H1 (cell line): ENCODE results near the gene EPHB1. TPM values are rescaled to one million over a fixed set of nuclear protein-coding genes. Genes with fewer than 3 reads are reported as not detected.

Source experiments
- CTCF ChIA-PET: fragments of 300-600 bp; sonication (Branson Sonifier 250); formaldehyde crosslinking; loops from one replicate; lab custom pipeline; 2021; ENCODE audit not compliant: partially characterized antibody; lab: Charles Lee
- POLR2A ChIA-PET: fragments of 300-600 bp; sonication (Branson Sonifier 250); formaldehyde crosslinking; loops from one replicate; lab custom pipeline; 2021; ENCODE audit warnings: inconsistent platforms; ENCODE audit not compliant: partially characterized antibody; lab: Charles Lee
- DNase-seq, 2 experiments: peaks; one replicate each; pipeline versions ENCODE4 v3.0.0 to v3.0.0-alpha.2; 2010 to 2022; ENCODE audit warnings: low spot score in 2 of 2, low read depth in 1 of 2, mixed read lengths in 1 of 2
- FAIRE-seq: peaks from 2 replicates; lab custom pipeline; 2011; peaks lifted over from hg19 to GRCh38; lab: Jason Lieb, UNC
- H2AFZ ChIP-seq: 2 replicates; pipeline ENCODE4 v1.8.1; 2012; ENCODE audit warnings: low read length, inconsistent platforms
- H2AK5ac ChIP-seq: 2 replicates; pipeline ENCODE4 v1.6.1; 2013; ENCODE audit warnings: low read depth, low read length
- H2BK120ac ChIP-seq: replicated peaks from 2 replicates; pipeline ENCODE3; 2013; ENCODE audit warnings: low read depth, low read length, inconsistent platforms
- H2BK12ac ChIP-seq: 2 replicates; pipeline ENCODE4 v1.6.1; 2013; ENCODE audit warnings: low read depth, low read length
- H2BK15ac ChIP-seq: 2 replicates; pipeline ENCODE4 v1.6.1; 2013; ENCODE audit warnings: low read length
- H2BK20ac ChIP-seq: 2 replicates; pipeline ENCODE4 v1.6.1; 2013; ENCODE audit warnings: low read length
- H2BK5ac ChIP-seq: 2 replicates; pipeline ENCODE4 v1.6.1; 2013; ENCODE audit warnings: low read depth, low read length
- H3K14ac ChIP-seq: 2 replicates; pipeline ENCODE4 v1.6.1; 2013; ENCODE audit warnings: inconsistent platforms; ENCODE audit not compliant: insufficient read length
- H3K18ac ChIP-seq: 2 replicates; pipeline ENCODE4 v1.6.1; 2013; ENCODE audit warnings: low read length; ENCODE audit errors: extremely low read depth
- H3K23ac ChIP-seq: 2 replicates; pipeline ENCODE4 v1.6.1; 2013; ENCODE audit warnings: inconsistent platforms; ENCODE audit not compliant: insufficient read length
- H3K23me2 ChIP-seq: 2 replicates; pipeline ENCODE4 v1.6.1; 2013; ENCODE audit warnings: low read depth, low read length
- H3K27ac ChIP-seq: 2 replicates; pipeline ENCODE4 v1.6.1; 2011; ENCODE audit warnings: low read depth, low read length, inconsistent platforms
- H3K27me3 ChIP-seq, 4 experiments: replicated peaks in 1 of 4; 1 replicate in 1 of 4; 2 replicates in 3 of 4; pipeline versions ENCODE4 v1.6.1 to v1.8.1; 2011 to 2013; ENCODE audit warnings: low read length in 3 of 4, mild to moderate bottlenecking in 3 of 4, inconsistent platforms in 2 of 4, mixed read lengths in 2 of 4, moderate library complexity in 1 of 4; ENCODE audit not compliant: control insufficient read depth in 3 of 4, insufficient read depth in 3 of 4; ENCODE audit errors: extremely low read depth in 1 of 4
- H3K36me3 ChIP-seq, 4 experiments: 2 replicates each; pipeline versions ENCODE4 v1.6.1 to v1.8.1; 2011 to 2013; ENCODE audit warnings: mild to moderate bottlenecking in 4 of 4, low read length in 3 of 4, moderate library complexity in 2 of 4, control low read depth in 1 of 4, inconsistent platforms in 1 of 4; ENCODE audit not compliant: insufficient read depth in 4 of 4, control insufficient read depth in 2 of 4
- H3K4ac ChIP-seq: replicated peaks from 2 replicates; pipeline ENCODE3; 2013; ENCODE audit warnings: low read length, low read depth, mixed read lengths, inconsistent platforms; ENCODE audit not compliant: insufficient read length
- H3K4me1 ChIP-seq, 4 experiments: replicated peaks in 1 of 4; 1 replicate in 1 of 4; 2 replicates in 3 of 4; pipeline versions ENCODE4 v1.6.1 to v1.8.1; 2011 to 2013; ENCODE audit warnings: low read length in 3 of 4, inconsistent platforms in 2 of 4, mixed read lengths in 1 of 4; ENCODE audit not compliant: insufficient read depth in 4 of 4, control insufficient read depth in 3 of 4
- H3K4me2 ChIP-seq, 2 experiments: 2 replicates each; pipeline versions ENCODE4 v1.6.1 to v1.8.1; 2011 to 2013; ENCODE audit warnings: low read depth in 2 of 2, low read length in 2 of 2, control low read depth in 1 of 2, inconsistent platforms in 1 of 2, mild to moderate bottlenecking in 1 of 2; ENCODE audit not compliant: insufficient read depth in 1 of 2
- H3K4me3 ChIP-seq, 4 experiments: fragments of 200-600, 300-600 bp in 1 of 4; sonication (generic), shearing (Covaris generic), sonication (Bioruptor Twin) in 1 of 4; 2 replicates each; pipeline versions ENCODE4 v1.5.1 to v1.8.1; 2011 to 2016; ENCODE audit warnings: low read length in 4 of 4, low read depth in 3 of 4, control low read depth in 2 of 4, inconsistent platforms in 2 of 4, mild to moderate bottlenecking in 2 of 4, mixed read lengths in 1 of 4, moderate library complexity in 1 of 4; ENCODE audit not compliant: insufficient read depth in 2 of 4; ENCODE audit errors: extremely low read depth in 1 of 4
- H3K56ac ChIP-seq: replicated peaks from 2 replicates; pipeline ENCODE3; 2013; ENCODE audit warnings: low read depth, mild to moderate bottlenecking, mixed read lengths, low read length, inconsistent platforms; ENCODE audit not compliant: insufficient read length
- H3K79me1 ChIP-seq: 2 replicates; pipeline ENCODE4 v1.6.1; 2013; ENCODE audit warnings: low read depth, low read length, control low read depth
- H3K79me2 ChIP-seq, 2 experiments: 2 replicates each; pipeline versions ENCODE4 v1.6.1 to v1.8.1; 2012 to 2013; ENCODE audit warnings: low read length in 2 of 2, mild to moderate bottlenecking in 2 of 2, inconsistent platforms in 1 of 2; ENCODE audit not compliant: insufficient read depth in 2 of 2, control insufficient read depth in 1 of 2
- H3K9ac ChIP-seq, 4 experiments: replicated peaks in 1 of 4; 1 replicate in 1 of 4; 2 replicates in 3 of 4; pipeline versions ENCODE4 v1.6.1 to v1.8.1; 2011 to 2013; ENCODE audit warnings: low read depth in 3 of 4, low read length in 3 of 4, control low read depth in 2 of 4, mild to moderate bottlenecking in 2 of 4, moderate library complexity in 2 of 4, inconsistent platforms in 1 of 4; ENCODE audit errors: extremely low read depth in 1 of 4
- H3K9me3 ChIP-seq, 2 experiments: 2 replicates each; pipeline versions ENCODE4 v1.6.1 to v1.8.1; 2012 to 2013; ENCODE audit warnings: mild to moderate bottlenecking in 2 of 2, moderate library complexity in 2 of 2, control low read depth in 1 of 2, inconsistent platforms in 1 of 2, low read depth in 1 of 2, low read length in 1 of 2, mixed read lengths in 1 of 2; ENCODE audit not compliant: insufficient read depth in 2 of 2
- H4K20me1 ChIP-seq, 2 experiments: replicated peaks in 1 of 2; 2 replicates each; pipeline versions ENCODE3 to v1.8.1; 2011 to 2013; ENCODE audit warnings: inconsistent platforms in 2 of 2, low read length in 2 of 2, mild to moderate bottlenecking in 1 of 2; ENCODE audit not compliant: insufficient read depth in 2 of 2, control insufficient read depth in 1 of 2
- H4K5ac ChIP-seq: 2 replicates; pipeline ENCODE4 v1.6.1; 2013; ENCODE audit warnings: low read length, low read depth, mixed read lengths, inconsistent platforms; ENCODE audit not compliant: insufficient read length
- H4K8ac ChIP-seq: 2 replicates; pipeline ENCODE4 v1.8.0; 2013; ENCODE audit warnings: mild to moderate bottlenecking, moderate library complexity, low read length, inconsistent platforms; ENCODE audit not compliant: insufficient read depth; ENCODE audit errors: extremely low read depth
- H4K91ac ChIP-seq: replicated peaks from 2 replicates; pipeline ENCODE3; 2013; ENCODE audit warnings: low read length, mixed read lengths, inconsistent platforms; ENCODE audit not compliant: insufficient read length
- JUN ChIP-seq: IDR thresholded peaks from 2 replicates; pipeline ENCODE4 v1.6.1; 2011; ENCODE audit warnings: low read depth, mild to moderate bottlenecking, improper control_type of control experiment, low read length
- RFX5 ChIP-seq: IDR thresholded peaks from 2 replicates; pipeline ENCODE4 v1.6.1; 2011; ENCODE audit warnings: low read depth, low read length, improper control_type of control experiment, borderline replicate concordance
- WGBS, 2 experiments: shearing (Covaris generic) in 1 of 2; methylation state at CpG; one replicate each; pipeline versions ENCODE4 v1.1.6 to v1.1.7; 2013 to 2015; ENCODE audit warnings: low lambda C conversion rate in 2 of 2, mixed read lengths in 2 of 2, inconsistent platforms in 1 of 2, low coverage in 1 of 2, missing lambda C conversion rate in 1 of 2; ENCODE audit not compliant: insufficient replicate concordance in 2 of 2, insufficient coverage in 1 of 2, insufficient read length in 1 of 2; ENCODE audit errors: extremely low coverage in 1 of 2, missing lambda C conversion rate in 1 of 2; 5-methylcytosine and 5-hydroxymethylcytosine counted together
- polyA plus RNA-seq, 7 experiments: library from polyadenylated mRNA; depleted of rRNA in 3 of 7; stranded (reverse) in 5 of 7; unstranded in 2 of 7; fragments of >200 nt in 5 of 7; fragments of 200-250 nt in 2 of 7; gene quantifications; 1 replicate in 5 of 7; 2 replicates in 1 of 7; 4 replicates in 1 of 7; pipeline versions ENCODE4 v1.2.1 to v1.2.3, GENCODE V29; 2011 to 2013; ENCODE audit warnings: missing spikeins in 2 of 7, mixed read lengths in 2 of 7
- total RNA-seq: library from RNA; stranded (reverse); fragmentation: NEBNext Ultra II Directional; extraction: Animal tissue kit (Norgen Biotek cat#: 25700); gene quantifications from 2 replicates; pipeline ENCODE4 v1.2.1, GENCODE V29; 2021

The EPHB1 gene
- total and polyA plus RNA-seq, 2 of the 8 experiments (the other 6 are each of a cell fraction or from before 2014, with no cell fraction given), result 3.5 to 5.9 TPM

DNA sequence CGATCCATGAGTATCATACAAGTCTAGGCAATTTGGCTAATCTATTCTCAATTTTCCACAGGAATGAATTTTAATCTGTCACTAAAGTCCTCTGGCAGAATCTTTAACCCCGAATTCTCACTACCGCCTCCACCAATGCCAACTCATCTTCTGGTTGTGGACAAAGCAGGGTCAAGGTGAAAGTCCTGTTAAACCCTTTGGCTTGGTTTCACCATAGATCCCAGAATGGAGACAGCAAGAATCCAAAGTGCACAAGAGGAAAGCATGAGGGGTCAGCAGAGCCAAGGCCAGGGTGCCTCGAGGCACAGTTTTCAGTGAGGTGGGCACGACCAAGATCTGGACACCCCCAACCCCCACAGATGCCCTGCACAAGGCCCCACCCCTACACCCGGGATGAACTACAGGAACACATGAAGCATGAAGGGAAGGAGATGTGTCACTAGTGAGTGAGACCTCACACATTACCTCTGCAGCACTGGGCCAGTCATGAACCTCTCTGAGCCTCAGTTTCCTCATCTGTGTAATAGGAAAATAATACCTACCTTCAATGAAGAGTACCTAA, 466.2 kb downstream of the EPHB1 start:
- Histone ChIP-seq H2BK12ac (no peak overlapping the region), H3K23me2 (no peaks in the 10 kb centered on the region), H4K91ac (no peak overlapping the region), H3K36me3 (no peaks in the 10 kb centered on the region), H3K18ac (no peak overlapping the region), H3K14ac (no peak overlapping the region), H3K27ac (no peak overlapping the region), H2BK5ac (no peak overlapping the region), H3K79me2 (no peaks in the 10 kb centered on the region), H3K9me3 (no peaks in the 10 kb centered on the region), H3K4me2 (no peak overlapping the region), H2AFZ (no peak overlapping the region), H2BK15ac (no peak overlapping the region), H3K4me1 (peaks cover 2 to 15% (median 5%) of the 10 kb centered on the region in 4 experiments; a peak in 5 of 7 replicates), H2AK5ac (0 out of 2 replicates have a peak overlapping the region, but pooled peaks have one; percentile 54), H3K9ac (no peak overlapping the region), H3K4me3 (no peak overlapping the region), H3K23ac (no peak overlapping the region), H4K5ac (no peak overlapping the region), H2BK120ac (no peak overlapping the region), H3K4ac (no peak overlapping the region), H2BK20ac (no peak overlapping the region), H3K79me1 (no peaks in the 10 kb centered on the region), H4K20me1 (no peaks in the 10 kb centered on the region), H3K56ac (no peak overlapping the region), H4K8ac (no peak overlapping the region), H3K27me3 (no peaks in the 10 kb centered on the region)
- ChIA-PET POLR2A (no interaction called here), CTCF (interaction anchor here (0.8 to 1.0 kb wide), 2 partner anchors 9 to 23 kb away, joined by 3 to 4 read pairs; no protein-coding TSS in a partner anchor)
- DNase-seq (no peak), FAIRE-seq (no peak)
- TF ChIP-seq RFX5 (no peak), JUN (no peak)
- 89% methylated on average over 5 of the region's 6 CpGs; no CpG with 5 or more reads in 1 of the 2 experiments for WGBS, 2 experiments
